Measurements from ENCODE around the gene PPP2R1A. TPM values are rescaled to one million over a fixed set of nuclear protein-coding genes. Genes with fewer than 3 reads are reported as not detected.

PPP2R1A gene
- total and polyA plus RNA-seq, 2 of the 13 experiments (the other 11 are each of a cell fraction or from before 2014, with no cell fraction given): 86.7 to 130 TPM

- TF ChIP-seq, protein P1, sequence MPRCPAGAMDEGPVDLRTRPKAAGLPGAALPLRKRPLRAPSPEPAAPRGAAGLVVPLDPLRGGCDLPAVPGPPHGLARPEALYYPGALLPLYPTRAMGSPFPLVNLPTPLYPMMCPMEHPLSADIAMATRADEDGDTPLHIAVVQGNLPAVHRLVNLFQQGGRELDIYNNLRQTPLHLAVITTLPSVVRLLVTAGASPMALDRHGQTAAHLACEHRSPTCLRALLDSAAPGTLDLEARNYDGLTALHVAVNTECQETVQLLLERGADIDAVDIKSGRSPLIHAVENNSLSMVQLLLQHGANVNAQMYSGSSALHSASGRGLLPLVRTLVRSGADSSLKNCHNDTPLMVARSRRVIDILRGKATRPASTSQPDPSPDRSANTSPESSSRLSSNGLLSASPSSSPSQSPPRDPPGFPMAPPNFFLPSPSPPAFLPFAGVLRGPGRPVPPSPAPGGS (CRISPR knock-in tag; IDR thresholded peaks at IDR 0.05): peak; percentile 28; the same call in 1 of the 2 replicates
- TF ChIP-seq IKZF5 (CRISPR knock-in tag; IDR thresholded peaks at IDR 0.05): peak; percentile 56
- TF ChIP-seq HCFC1 (IDR thresholded peaks at IDR 0.05; ENCODE audit: low read depth, low read length): no peak; the same call in 1 of the 2 replicates
- TF ChIP-seq ELF4 (CRISPR knock-in tag; IDR thresholded peaks at IDR 0.05; ENCODE audit: borderline replicate concordance): peak; percentile 87; the same call in 1 of the 2 replicates
- peak; percentile 73 for TF ChIP-seq HDAC1 (CRISPR knock-in tag; IDR thresholded peaks at IDR 0.05)
- TF ChIP-seq REXO4 (CRISPR knock-in tag; IDR thresholded peaks at IDR 0.05; ENCODE audit: borderline replicate concordance): no peak
- 0 out of 2 replicates have a peak, but pooled peaks have one; percentile 47 for TF ChIP-seq MTA1 (CRISPR knock-in tag; IDR thresholded peaks at IDR 0.05; ENCODE audit: borderline replicate concordance)
- peak; percentile 37 for TF ChIP-seq HNRNPK (IDR thresholded peaks at IDR 0.05; ENCODE audit: low read depth, low read length, poor library complexity, severe bottlenecking)
- TF ChIP-seq, protein P2, sequence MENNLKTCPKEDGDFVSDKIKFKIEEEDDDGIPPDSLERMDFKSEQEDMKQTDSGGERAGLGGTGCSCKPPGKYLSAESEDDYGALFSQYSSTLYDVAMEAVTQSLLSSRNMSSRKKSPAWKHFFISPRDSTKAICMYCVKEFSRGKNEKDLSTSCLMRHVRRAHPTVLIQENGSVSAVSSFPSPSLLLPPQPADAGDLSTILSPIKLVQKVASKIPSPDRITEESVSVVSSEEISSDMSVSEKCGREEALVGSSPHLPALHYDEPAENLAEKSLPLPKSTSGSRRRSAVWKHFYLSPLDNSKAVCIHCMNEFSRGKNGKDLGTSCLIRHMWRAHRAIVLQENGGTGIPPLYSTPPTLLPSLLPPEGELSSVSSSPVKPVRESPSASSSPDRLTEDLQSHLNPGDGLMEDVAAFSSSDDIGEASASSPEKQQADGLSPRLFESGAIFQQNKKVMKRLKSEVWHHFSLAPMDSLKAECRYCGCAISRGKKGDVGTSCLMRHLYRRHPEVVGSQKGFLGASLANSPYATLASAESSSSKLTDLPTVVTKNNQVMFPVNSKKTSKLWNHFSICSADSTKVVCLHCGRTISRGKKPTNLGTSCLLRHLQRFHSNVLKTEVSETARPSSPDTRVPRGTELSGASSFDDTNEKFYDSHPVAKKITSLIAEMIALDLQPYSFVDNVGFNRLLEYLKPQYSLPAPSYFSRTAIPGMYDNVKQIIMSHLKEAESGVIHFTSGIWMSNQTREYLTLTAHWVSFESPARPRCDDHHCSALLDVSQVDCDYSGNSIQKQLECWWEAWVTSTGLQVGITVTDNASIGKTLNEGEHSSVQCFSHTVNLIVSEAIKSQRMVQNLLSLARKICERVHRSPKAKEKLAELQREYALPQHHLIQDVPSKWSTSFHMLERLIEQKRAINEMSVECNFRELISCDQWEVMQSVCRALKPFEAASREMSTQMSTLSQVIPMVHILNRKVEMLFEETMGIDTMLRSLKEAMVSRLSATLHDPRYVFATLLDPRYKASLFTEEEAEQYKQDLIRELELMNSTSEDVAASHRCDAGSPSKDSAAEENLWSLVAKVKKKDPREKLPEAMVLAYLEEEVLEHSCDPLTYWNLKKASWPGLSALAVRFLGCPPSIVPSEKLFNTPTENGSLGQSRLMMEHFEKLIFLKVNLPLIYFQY (CRISPR knock-in tag; IDR thresholded peaks at IDR 0.05; ENCODE audit: borderline replicate concordance): peak; percentile 18; the same call in 1 of the 2 replicates
- TF ChIP-seq, protein P3, sequence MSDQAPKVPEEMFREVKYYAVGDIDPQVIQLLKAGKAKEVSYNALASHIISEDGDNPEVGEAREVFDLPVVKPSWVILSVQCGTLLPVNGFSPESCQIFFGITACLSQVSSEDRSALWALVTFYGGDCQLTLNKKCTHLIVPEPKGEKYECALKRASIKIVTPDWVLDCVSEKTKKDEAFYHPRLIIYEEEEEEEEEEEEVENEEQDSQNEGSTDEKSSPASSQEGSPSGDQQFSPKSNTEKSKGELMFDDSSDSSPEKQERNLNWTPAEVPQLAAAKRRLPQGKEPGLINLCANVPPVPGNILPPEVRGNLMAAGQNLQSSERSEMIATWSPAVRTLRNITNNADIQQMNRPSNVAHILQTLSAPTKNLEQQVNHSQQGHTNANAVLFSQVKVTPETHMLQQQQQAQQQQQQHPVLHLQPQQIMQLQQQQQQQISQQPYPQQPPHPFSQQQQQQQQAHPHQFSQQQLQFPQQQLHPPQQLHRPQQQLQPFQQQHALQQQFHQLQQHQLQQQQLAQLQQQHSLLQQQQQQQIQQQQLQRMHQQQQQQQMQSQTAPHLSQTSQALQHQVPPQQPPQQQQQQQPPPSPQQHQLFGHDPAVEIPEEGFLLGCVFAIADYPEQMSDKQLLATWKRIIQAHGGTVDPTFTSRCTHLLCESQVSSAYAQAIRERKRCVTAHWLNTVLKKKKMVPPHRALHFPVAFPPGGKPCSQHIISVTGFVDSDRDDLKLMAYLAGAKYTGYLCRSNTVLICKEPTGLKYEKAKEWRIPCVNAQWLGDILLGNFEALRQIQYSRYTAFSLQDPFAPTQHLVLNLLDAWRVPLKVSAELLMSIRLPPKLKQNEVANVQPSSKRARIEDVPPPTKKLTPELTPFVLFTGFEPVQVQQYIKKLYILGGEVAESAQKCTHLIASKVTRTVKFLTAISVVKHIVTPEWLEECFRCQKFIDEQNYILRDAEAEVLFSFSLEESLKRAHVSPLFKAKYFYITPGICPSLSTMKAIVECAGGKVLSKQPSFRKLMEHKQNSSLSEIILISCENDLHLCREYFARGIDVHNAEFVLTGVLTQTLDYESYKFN (CRISPR knock-in tag; conservative IDR thresholded peaks at IDR 0.05): peak; percentile 52
- TF ChIP-seq ETV6 (CRISPR knock-in tag; conservative IDR thresholded peaks at IDR 0.05): 0 out of 2 replicates have a peak, but pooled peaks have one; percentile 55
- peak; percentile 91; the same call in 1 of the 2 replicates for TF ChIP-seq ZNF543 (CRISPR knock-in tag; IDR thresholded peaks at IDR 0.05)
- TF ChIP-seq, protein P4, sequence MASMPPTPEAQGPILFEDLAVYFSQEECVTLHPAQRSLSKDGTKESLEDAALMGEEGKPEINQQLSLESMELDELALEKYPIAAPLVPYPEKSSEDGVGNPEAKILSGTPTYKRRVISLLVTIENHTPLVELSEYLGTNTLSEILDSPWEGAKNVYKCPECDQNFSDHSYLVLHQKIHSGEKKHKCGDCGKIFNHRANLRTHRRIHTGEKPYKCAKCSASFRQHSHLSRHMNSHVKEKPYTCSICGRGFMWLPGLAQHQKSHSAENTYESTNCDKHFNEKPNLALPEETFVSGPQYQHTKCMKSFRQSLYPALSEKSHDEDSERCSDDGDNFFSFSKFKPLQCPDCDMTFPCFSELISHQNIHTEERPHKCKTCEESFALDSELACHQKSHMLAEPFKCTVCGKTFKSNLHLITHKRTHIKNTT (CRISPR knock-in tag; IDR thresholded peaks at IDR 0.05): no peak
- TF ChIP-seq, protein P5, sequence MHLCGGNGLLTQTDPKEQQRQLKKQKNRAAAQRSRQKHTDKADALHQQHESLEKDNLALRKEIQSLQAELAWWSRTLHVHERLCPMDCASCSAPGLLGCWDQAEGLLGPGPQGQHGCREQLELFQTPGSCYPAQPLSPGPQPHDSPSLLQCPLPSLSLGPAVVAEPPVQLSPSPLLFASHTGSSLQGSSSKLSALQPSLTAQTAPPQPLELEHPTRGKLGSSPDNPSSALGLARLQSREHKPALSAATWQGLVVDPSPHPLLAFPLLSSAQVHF (CRISPR knock-in tag; IDR thresholded peaks at IDR 0.05): 0 out of 2 replicates have a peak, but pooled peaks have one; percentile 47
- 0 out of 2 replicates have a peak, but pooled peaks have one; percentile 78 for TF ChIP-seq AHR (CRISPR knock-in tag; IDR thresholded peaks at IDR 0.05)
Measured at GRCh38 chr19:52189735-52190486, at the start of gene PPP2R1A (continued).

All from HepG2 (cell line).